ENCODE data around the gene TCP11L2. TPM values are rescaled to one million over a fixed set of nuclear protein-coding genes. Genes with fewer than 3 reads are reported as not detected.

The TCP11L2 gene
- total and polyA plus RNA-seq, 9 of the 15 experiments (the other 6 are each of a cell fraction or from before 2014, with no cell fraction given), result 0.39 to 4.5 (median 1.3) TPM

DNA sequence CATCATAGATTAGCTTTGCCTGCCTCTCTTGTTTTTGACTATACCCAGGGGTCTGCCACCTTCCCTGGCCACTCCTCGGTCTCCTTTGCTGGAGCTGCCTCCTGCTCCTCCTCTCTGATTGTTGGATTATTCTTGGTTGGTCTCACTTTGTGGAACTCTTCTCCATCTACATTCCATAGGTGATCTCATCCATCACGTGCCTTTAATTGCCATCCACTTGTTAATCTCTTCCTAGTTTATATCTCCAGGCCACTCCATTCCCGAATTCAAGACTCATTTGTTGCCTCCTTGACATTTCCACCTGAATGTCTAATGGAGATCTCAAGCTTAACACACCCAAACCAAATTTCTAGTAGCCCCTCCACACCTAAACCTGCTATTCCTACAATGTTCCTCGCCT, 60.4 kb downstream of the TCP11L2 start:
- WGBS (ENCODE audit: insufficient coverage, low coverage, missing lambda C conversion rate), result 71% methylated on average over 3 of the region's 4 CpGs

More for the DNA sequence above, 60.4 kb downstream of the TCP11L2 start:
- Histone ChIP-seq H3K9me3 (replicated peaks; ENCODE audit: control insufficient read depth, insufficient read depth, low read depth, low read length) (no peaks in the 10 kb centered on the region), H3K36me3 (ENCODE audit: control insufficient read depth, insufficient read depth, low read length) (peaks cover 24% of the 10 kb centered on the region; the same call in 1 of the 3 replicates), H3K27me3 (ENCODE audit: control insufficient read depth in 2 of 2, insufficient read depth in 2 of 2, low read length in 2 of 2) (no peaks in the 10 kb centered on the region), H3K4me2 (ENCODE audit: insufficient read depth, low read length) (no peak overlapping the region), H3K79me2 (ENCODE audit: control insufficient read depth, insufficient read depth, low read length) (peaks cover 39% of the 10 kb centered on the region), H3K4me3 (no peak overlapping the region), H3K27ac (ENCODE audit: extremely low read depth, low read depth, low read length) (no peak overlapping the region), H4K20me1 (replicated peaks; ENCODE audit: control insufficient read depth, insufficient read depth, low read length) (no peaks in the 10 kb centered on the region), H2AFZ (ENCODE audit: low read depth, low read length) (no peak overlapping the region), H3K9ac (ENCODE audit: insufficient read depth in 1 of 2, low read depth in 2 of 2, low read length in 2 of 2) (no peak overlapping the region), H3K9me1 (ENCODE audit: control insufficient read depth, insufficient read depth, low read length) (no peaks in the 10 kb centered on the region), H3K4me1 (replicated peaks in 1 of 2; ENCODE audit: control insufficient read depth in 2 of 2, insufficient read depth in 2 of 2, low read length in 2 of 2) (peaks cover 11 to 14% of the 10 kb centered on the region in 2 experiments; a peak in 4 of 5 replicates)
- DNase-seq (ENCODE audit: extremely low read depth in 1 of 4, low spot score in 3 of 4), result no peak
- no peak for ATAC-seq
- ChIA-PET POLR2A (interaction anchor here (1.3 to 1.5 kb wide), 2 partner anchors 17 to 26 kb away, joined by 3 read pairs; no protein-coding TSS in a partner anchor), CTCF (ENCODE audit: low intra/inter-chr PET ratio) (no interaction called here)
- no peak for FAIRE-seq
- in situ Hi-C loops (cut with MboI), result no loop called here
- TF ChIP-seq NFE2 (IDR thresholded peaks at IDR 0.05; ENCODE audit: low read depth) (no peak), NFE2L1 (tag; IDR thresholded peaks at IDR 0.05; ENCODE audit: borderline replicate concordance, low read depth) (no peak), ZNF511 (CRISPR knock-in tag; IDR thresholded peaks at IDR 0.05) (no peak), THAP7 (CRISPR knock-in tag; IDR thresholded peaks at IDR 0.05) (no peak), TCFL5 (CRISPR knock-in tag; conservative IDR thresholded peaks at IDR 0.05) (no peak), CTCFL (IDR thresholded peaks at IDR 0.05; ENCODE audit: borderline replicate concordance, insufficient read depth, low read depth, low read length, poor library complexity, severe bottlenecking) (no peak), TBL1XR1 (IDR thresholded peaks at IDR 0.05; ENCODE audit: low read length in 2 of 2) (no peak), ZBTB17 (CRISPR knock-in tag; IDR thresholded peaks at IDR 0.05) (no peak), CHCHD3 (CRISPR knock-in tag; IDR thresholded peaks at IDR 0.05) (no peak), NRF1 (conservative IDR thresholded peaks at IDR 0.05 in 1 of 2, IDR thresholded peaks at IDR 0.05 in 1 of 2) (no peak), ZNF583 (CRISPR knock-in tag; IDR thresholded peaks at IDR 0.05) (no peak), TRIM28 (IDR thresholded peaks at IDR 0.05) (no peak)
- intact Hi-C loops (cut with micrococcal nuclease), result no loop called here
- no TSS peak for BruUV-seq (replicated peaks)
